Measurements from ENCODE around the gene NEK9. TPM values are rescaled to one million over a fixed set of nuclear protein-coding genes. Genes with fewer than 3 reads are reported as not detected.
A peak's percentile ranks its signal among the peaks of the same experiment; 100 is the strongest.
"Not testable (repeated sequence)": the region's sequence is repeated elsewhere in the genome, so short reads cannot be mapped to it uniquely, and the experiment has no call there.

Gene NEK9
- total RNA-seq, 4 donors from 2014 or later: 65.4 to 84.6 (median 76.9) TPM

GRCh38 chr14:75155169-75155568, 28.3 kb upstream of the NEK9 start:
- intact Hi-C loops (cut with DNase I): no loop called here
- no peak overlapping the region for H3K4me3 ChIP-seq (replicated peaks in 1 of 3)
- no peak for TF ChIP-seq POLR2A (IDR thresholded peaks at IDR 0.05)
- no peak for TF ChIP-seq CTCF (IDR thresholded peaks at IDR 0.05)
- no peaks in the 10 kb centered on the region for H3K9me3 ChIP-seq
- 93 to 94% methylated on average over 3 of the region's 3 CpGs for WGBS, 2 donors
- H3K27me3 ChIP-seq: no peaks in the 10 kb centered on the region
- peaks cover 0 to 4% of the 10 kb centered on the region in 2 donors for H3K36me3 ChIP-seq
- peaks cover 23 to 50% of the 10 kb centered on the region in 2 donors for H3K4me1 ChIP-seq
- H3K27ac ChIP-seq: no peak overlapping the region
- no peak for DNase-seq

GRCh38 chr14:75153295-75153694, 26.4 kb upstream of the NEK9 start:
- Histone ChIP-seq H3K27ac (peak overlapping the region in 1 of 3 donors; percentile 2), H3K27me3 (no peaks in the 10 kb centered on the region), H3K4me3 (replicated peaks in 1 of 3) (no peak overlapping the region), H3K4me1 (peaks cover 25 to 63% of the 10 kb centered on the region in 2 donors), H3K36me3 (peaks cover 0 to 6% of the 10 kb centered on the region in 2 donors), H3K9me3 (no peaks in the 10 kb centered on the region)
- intact Hi-C loops (cut with DNase I): no loop called here
- WGBS, 2 donors: 52 to 66% methylated on average over 1 of the region's 1 CpG
- DNase-seq: no peak
- no peak for TF ChIP-seq POLR2A (IDR thresholded peaks at IDR 0.05)
- TF ChIP-seq CTCF (IDR thresholded peaks at IDR 0.05): no peak

- H3K27me3 ChIP-seq: no peaks in the 10 kb centered on the region
- H3K36me3 ChIP-seq: peaks cover 0 to 6% of the 10 kb centered on the region in 2 donors
- H3K27ac ChIP-seq: peak overlapping the region in 2 of 3 donors; percentile 24 to 30
- DNase-seq: no peak
- intact Hi-C loops (cut with DNase I): no loop called here
- TF ChIP-seq POLR2A (IDR thresholded peaks at IDR 0.05) (no peak), CTCF (IDR thresholded peaks at IDR 0.05) (no peak)
- no peaks in the 10 kb centered on the region for H3K9me3 ChIP-seq
- no peak overlapping the region for H3K4me3 ChIP-seq (replicated peaks in 1 of 3)
- peaks cover 36 to 69% of the 10 kb centered on the region in 2 donors for H3K4me1 ChIP-seq
- WGBS, 2 donors: 90 to 95% methylated on average over 1 of the region's 1 CpG
Measured at GRCh38 chr14:75151851-75152250, 25.0 kb upstream of the NEK9 start.

- intact Hi-C loops (cut with DNase I); H3K9me3 ChIP-seq; H3K36me3 ChIP-seq; DNase-seq; H3K27me3 ChIP-seq; H3K4me3 ChIP-seq (replicated peaks in 1 of 3): not testable (repeated sequence)
- H3K4me1 ChIP-seq: peaks cover 45 to 65% of the 10 kb centered on the region in 2 donors
- WGBS, 2 donors: 85 to 90% methylated on average over 6 of the region's 6 CpGs
- peak overlapping the region in 2 of 3 donors; percentile 88 to 97 for H3K27ac ChIP-seq
Measured at GRCh38 chr14:75150637-75151036, 23.8 kb upstream of the NEK9 start.

GRCh38 chr14:75150150-75150549, 23.3 kb upstream of the NEK9 start:
- peaks cover 0 to 6% of the 10 kb centered on the region in 2 donors for H3K36me3 ChIP-seq
- WGBS, 2 donors: 89 to 91% methylated on average over 2 of the region's 2 CpGs
- peak overlapping the region in 2 of 3 donors; percentile 88 to 97 for H3K27ac ChIP-seq
- no peak for DNase-seq
- H3K4me3 ChIP-seq (replicated peaks in 1 of 3): no peak overlapping the region
- peaks cover 43 to 69% of the 10 kb centered on the region in 2 donors for H3K4me1 ChIP-seq
- no peaks in the 10 kb centered on the region for H3K9me3 ChIP-seq
- intact Hi-C loops (cut with DNase I): no loop called here
- no peaks in the 10 kb centered on the region for H3K27me3 ChIP-seq
- no peak for TF ChIP-seq CTCF (IDR thresholded peaks at IDR 0.05)
